Activated CD4-positive, alpha-beta T cell treated with anti-CD3 and anti-CD28 coated beads, Interleukin-2, amount 50 U/mL, for 1 hour (primary cell): Measurements from ENCODE around the gene FAM151A.

ENCODE experiments used
- DNase-seq: peaks from one replicate; pipeline ENCODE4 v3.0.0-alpha.2; 2020

Gene FAM151A

GRCh38 chr1:54623216-54624007 is at the start of gene FAM151A:
TSS of gene FAM151A (minus strand) at chr1:54623525. CDS start at chr1:54623395, 130 bp downstream.
- no peak for DNase-seq

DNA sequence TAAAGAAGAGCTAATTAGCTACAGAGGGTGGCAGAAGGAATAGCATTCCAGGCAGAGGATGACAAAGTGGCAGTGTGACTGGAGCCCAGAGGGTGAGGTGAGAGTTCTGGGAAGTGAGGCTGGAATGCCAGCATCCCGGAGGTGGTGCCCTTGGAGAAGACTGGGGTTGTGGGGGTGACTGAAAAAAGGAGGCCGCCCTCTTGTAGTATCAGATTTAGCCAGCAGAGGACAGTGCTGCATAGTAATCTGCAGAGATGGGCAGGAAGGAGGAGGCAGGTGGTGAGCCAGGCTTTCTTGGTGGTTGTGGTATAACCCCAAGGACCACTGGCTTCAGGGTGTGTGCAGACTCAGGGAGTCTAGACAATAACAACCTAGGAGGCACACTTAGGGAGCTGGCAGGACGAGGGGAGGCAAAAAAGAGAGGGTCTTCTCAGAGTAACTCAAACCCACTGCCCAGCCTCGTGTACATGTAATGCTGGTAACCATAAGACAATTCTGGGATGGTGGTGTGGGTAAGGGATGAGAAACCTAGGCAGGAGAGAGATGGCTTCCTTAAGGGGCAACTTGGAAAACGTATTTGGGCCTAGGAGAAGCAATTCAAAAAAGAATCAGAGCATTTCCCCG is 48.8 kb upstream of the FAM151A start:
- DNase-seq: peak; percentile 55

DNA sequence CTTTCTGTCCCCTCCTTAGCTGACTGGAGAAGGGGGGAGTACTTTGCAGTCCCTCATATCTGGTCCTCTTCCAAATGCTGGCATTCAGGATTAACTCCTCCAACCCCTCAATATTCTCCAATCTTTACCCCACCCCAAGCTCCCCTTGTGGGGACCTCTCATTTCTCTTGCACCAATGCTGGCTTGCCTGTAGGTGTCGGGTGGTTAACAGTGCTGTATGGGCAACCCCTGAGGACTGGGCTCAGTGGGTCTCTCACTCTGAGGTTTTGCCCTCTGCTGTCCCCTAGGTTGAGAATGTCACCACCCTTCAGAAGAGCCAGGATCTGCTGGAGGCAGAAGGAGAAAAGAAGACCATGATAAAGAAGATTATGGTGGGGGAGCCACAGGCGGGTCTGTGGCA is 45.2 kb upstream of the FAM151A start:
- no peak for DNase-seq

DNA sequence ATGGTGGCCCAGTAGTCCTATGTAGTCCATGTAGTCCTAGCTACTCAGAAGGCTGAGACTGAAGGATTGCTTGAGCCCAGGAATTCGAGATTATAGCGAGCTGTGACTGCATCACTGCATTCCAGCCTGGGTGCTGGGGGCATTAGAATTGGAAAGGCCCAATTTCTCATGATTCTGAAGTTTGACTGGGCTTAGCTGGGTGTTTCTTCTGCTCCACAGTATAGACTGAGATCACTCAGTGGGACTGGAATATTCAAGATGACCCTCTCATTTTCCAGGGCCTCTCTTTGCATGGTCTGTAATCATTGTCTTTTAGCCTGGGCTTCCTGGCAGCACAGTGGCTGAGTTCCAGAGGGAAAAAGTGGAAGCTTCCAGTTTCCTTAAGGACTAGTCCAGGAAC is 44.5 kb upstream of the FAM151A start:
- no peak for DNase-seq

DNA sequence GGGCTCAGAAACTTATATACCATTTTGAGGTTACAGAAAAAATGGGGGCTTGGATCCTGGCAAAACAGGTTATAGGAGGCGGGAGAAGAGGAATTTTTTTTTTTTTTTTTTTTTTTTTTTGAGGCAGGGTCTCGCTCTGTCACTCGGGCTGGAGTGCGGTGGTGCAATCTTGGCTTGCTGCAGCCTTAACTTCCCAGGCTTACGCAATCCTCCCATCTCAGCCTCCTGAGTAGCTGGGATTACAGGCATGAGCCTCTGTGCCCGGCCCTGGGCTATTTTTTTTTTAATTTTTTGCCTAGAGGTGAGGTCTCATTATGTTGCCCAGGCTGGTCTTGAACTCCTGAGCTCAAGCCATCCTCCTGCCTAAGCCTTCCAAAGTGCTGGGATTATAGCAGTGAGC is 43.0 kb upstream of the FAM151A start:
- DNase-seq: no peak

- no peak for DNase-seq
These were observed 42.5 kb upstream of the FAM151A start for GRCh38 chr1:54665852-54666251.

DNA sequence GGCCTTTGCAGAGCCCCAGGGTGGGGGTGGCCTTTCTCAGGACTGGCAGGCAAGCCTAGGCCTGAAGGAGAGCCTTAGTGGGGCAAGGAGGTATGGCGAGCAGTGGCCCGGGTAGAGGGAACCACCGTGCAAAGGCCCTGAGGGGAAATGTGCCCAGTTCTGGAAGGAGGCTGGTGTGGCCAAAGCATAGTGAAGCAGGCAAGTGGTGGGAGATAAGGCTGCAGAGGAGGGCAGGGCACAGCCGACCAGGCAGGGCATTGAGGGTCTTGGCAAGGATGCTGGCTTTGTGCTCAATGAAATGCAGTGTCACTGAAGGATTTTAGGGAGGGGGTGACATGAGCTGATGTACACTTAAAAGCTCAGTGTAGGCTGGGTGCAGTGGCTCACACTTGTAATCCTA is 41.0 kb upstream of the FAM151A start:
- no peak for DNase-seq

- no peak for DNase-seq
These were observed 40.4 kb upstream of the FAM151A start for GRCh38 chr1:54663725-54664124.

DNA sequence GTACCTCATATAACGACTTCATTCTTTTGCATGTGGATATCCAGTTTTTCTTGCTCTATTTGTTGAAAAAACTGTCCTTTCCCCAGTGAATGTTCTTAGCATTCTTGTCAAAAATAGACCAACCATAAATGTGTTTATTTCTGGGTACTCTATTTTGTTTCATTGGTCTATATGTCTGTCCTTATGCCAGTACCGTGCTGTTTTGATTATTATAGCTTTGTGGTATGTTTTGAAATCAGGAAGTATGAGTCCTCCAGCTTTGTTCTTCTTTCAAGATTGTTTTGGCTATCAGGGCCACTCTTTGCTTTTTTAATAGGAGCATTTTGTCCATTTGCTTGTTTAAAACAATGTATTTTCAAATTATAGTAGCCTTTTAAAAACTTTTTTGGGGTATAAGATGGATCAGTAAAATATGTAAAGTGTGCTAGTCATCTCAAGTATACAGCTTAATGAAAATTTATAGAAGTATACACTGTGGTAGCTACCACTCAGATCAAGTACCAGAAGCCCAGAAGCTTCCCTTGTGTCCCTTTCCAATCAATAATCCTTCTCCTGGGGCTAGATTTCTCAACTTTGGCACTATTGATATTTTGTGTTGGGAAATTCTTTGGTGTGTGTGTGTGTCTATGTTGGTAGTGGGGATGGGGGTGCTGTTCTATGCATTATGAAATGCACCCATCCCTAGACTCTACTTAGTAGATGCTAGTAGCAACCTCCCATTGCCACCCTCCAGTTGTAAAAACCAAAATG is 35.0 kb upstream of the FAM151A start:
- DNase-seq: no peak

DNA sequence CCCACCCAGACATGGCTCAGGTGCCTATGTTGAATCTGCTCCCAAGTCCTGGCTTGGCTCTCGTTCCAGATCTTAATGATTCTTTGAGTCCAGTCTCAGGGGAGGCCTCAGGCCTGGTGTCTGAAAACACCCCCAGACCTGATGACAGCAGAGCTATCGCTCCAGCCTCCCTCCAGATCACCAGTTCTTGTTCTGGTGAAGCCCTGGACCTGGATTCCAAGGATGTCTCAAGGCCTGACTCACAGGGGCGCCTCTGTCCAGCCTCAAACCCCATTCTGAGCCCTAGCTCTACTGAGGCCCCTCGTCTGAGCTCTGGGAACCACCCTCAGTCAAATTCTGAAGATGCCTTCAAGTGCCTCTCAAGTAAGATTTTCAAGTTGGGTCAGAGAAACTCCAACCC is 29.7 kb upstream of the FAM151A start:
- DNase-seq: no peak

DNA sequence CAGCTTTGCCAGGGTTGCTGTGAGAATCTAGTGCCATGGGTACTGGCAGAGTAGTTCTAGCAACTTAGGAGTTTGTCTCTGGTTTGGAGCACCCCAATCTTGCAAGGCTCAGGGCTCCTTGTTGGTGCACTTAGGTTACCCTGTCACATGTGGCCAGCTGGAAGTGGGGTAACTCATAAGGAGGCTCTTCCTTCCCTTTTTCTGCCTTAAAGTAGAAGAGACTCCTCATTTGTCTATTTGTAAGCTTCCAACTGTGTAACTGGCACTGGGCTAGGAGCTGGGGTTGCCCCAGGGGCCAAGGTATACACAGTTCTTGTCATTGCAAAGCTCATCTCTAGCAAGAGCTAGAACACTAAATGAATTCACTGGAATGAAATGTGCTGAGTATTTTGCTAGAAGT is 28.8 kb upstream of the FAM151A start:
- DNase-seq: no peak

GRCh38 chr1:54651608-54652007 is 28.3 kb upstream of the FAM151A start:
- DNase-seq: no peak

- DNase-seq: no peak
These were observed 27.1 kb upstream of the FAM151A start for GRCh38 chr1:54650417-54650816.

GRCh38 chr1:54649921-54650320 is 26.6 kb upstream of the FAM151A start:
- no peak for DNase-seq

- DNase-seq: no peak
These were observed 26.0 kb upstream of the FAM151A start for GRCh38 chr1:54649130-54649898.

DNA sequence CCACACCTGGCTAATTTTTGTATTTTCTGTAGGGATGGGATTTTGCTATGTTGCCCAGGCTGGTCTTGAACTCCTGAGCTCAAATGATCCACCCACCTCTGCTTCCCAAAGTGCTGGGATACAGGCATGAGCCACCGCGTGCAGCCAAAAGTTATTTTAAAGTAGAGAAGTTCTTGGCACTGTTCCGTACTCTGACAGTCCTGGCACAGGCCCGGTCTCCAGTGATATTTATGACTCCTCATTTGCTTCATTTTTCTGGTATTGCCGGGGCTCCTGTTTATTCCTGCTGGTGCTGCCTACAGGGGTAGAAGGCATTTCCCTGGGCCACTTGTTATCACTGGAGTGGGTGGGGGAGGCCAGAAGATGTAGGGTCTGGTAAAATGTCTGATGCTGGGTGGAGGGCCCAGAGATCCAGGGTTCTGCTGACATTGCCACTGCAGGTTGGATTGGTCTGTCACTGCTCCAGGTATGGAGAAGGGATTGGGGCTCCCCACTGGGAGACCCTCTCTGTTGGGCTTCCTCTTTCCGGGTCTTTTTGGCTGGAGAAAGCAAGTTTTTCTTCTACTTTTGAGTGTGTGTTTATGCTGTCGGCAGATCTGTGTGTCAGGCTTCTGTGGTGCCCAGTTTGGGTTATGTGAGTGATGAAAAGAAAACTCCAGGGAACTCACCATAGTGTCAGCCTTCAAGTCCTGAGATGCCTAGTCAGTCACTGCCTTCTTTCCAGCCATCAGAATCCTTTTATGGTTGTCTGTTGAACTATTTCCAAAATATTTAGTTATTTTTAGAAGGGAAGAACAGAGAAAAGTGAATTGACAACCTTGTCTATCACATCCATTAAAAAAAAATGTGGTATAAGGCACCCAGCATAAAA is 22.7 kb upstream of the FAM151A start:
- DNase-seq: no peak

GRCh38 chr1:54643736-54644135 is 20.4 kb upstream of the FAM151A start:
- no peak for DNase-seq

GRCh38 chr1:54640863-54641836 is 17.8 kb upstream of the FAM151A start, which contains the start of gene MROH7:
TSS of gene MROH7 (plus strand) at chr1:54641786. CDS start at chr1:54652927, 11,141 bp downstream.
- DNase-seq: no peak

- no peak for DNase-seq
These were observed 17.0 kb upstream of the FAM151A start for GRCh38 chr1:54640361-54640760.
